ENCODE measurements around the gene NEK10.
A peak's percentile ranks its signal among the peaks of the same experiment; 100 is the strongest.

NEK10 gene

DNA sequence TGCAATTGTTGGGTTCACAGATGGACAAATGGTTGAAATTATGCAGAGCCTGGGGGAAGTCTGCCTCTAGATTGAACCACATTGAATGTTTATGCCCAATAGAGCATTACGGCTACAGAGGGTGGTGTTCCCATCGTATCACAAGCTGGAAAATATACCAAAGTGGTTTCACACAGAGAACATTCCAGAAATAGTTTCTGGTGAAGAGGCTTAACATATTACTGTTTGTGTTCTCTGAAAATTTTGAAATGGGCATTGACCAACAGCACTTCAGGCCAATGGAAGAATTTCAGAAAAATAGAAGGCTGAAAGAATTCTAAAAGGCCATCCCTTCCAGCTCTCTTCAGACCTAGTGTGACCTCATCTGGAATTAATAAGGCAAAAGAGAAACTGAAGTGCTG lies 203.9 kb downstream of the NEK10 start:
- DNase-seq: no peak

- no peak for DNase-seq
Observed at GRCh38 chr3:27160779-27161287, 208.3 kb downstream of the NEK10 start.

- no peak for DNase-seq
Observed at GRCh38 chr3:27160146-27160545, 209.0 kb downstream of the NEK10 start.

- DNase-seq: no peak
Observed at GRCh38 chr3:27147215-27147614, 222.0 kb downstream of the NEK10 start.

- no peak for DNase-seq
Observed at GRCh38 chr3:27146786-27147185, 222.4 kb downstream of the NEK10 start.

GRCh38 chr3:27145719-27146118 lies 223.5 kb downstream of the NEK10 start:
- DNase-seq: no peak

DNA sequence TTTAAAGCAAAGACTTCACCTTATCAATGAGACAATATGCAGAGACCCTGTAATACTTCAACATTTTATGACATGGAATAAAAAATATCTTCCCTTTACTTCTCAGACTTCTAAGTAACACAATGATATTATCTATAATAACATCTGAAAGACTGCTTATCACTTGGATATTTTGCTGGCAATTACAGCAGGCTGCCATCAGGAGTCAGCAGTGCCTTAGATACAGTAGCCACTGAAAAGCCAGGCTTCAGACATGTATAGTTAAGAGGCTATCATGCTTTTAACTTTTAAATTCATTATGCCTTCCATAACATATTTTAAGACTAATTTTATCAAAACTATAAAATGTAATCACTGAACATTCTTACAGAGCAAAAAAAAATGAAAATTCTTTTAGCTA lies 227.5 kb downstream of the NEK10 start:
- no peak for DNase-seq

GRCh38 chr3:27138562-27138961 lies 230.6 kb downstream of the NEK10 start:
- DNase-seq: no peak

DNA sequence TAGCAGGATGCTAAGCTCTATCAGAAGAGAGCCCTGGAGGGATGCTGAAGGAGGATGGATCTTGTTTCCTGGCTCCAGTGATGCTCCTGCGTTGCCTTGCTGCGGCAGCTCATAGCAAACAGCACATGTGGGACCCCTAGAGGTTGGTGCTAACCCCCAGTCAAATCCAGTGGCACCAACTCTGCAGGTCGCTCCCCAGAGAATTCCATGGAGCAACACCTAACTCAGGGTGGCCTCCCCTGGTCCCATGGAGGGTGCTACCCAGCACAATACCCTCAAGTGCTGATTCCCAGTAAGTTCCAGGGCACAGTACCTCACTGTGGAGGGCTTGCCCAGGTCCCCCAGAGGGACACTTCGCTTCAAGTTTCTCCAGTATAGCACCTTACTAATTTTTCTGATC lies 231.2 kb downstream of the NEK10 start:
- DNase-seq: no peak

DNA sequence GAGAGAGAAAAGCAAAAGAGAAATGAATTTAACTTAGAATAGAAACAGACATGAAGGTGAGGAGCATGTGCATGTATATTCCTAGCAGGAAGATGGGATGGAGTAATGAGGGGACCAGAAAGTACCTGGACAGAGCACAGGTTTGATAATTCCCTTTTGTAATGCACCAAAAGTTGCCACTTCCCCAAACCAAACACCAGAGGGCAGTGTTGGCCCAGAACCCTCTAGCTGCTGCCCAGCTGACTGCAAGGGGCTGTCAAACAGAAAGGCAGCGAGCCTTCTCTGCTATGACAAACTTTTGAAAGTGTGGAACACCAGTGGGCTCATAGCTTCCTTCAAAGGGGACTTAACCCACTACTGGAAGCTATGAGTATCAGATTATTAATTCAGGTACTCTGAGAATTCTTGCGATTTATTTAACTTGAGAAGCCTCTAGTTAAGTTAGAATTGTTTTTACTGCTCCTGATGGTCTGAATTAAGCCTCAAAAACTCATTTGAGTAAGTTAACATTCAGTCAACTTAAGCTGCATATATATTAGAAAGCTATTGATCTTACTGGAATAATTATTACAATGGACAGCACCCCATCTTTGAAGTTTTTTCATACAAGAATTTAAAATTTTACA lies 234.9 kb downstream of the NEK10 start:
- DNase-seq: peak; percentile 22 to 80

DNA sequence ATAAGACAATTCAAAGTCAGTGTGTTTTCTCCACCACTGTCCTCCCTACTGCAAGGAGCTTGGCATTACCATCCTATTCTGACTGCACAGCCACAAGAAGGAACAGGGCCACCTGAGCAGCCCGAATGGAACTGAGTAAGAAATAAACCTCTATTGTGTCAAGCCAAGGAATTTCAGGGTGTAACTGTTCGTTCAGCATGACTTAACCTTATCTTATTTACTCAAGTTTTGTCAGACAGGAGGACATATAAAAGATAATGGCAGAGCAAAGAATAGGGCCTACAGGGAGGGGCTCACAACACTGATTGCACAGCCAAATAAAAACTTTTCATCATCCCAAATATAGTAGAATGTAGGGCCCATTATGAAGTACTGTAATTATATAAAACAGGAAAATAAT lies 236.1 kb downstream of the NEK10 start:
- DNase-seq: no peak

DNA sequence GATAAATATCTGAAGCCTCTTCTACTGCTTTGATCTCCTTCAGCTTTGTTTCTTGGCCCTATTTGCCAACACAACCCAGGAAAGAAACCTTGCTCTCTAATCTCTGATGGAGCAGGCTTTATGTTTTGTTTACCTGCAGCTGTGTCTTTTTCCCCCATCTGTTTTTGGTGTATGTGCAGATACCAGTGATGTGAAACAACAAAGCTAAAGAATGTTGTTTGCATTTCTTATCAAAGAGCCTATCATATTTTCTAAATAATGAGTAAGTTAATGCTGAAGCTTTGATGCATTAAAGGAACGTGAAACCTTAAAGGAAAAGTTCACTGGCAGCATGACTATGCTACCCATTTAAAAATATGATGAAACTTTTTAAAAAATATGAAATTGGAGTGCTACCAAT lies 238.4 kb downstream of the NEK10 start:
- DNase-seq: no peak

DNA sequence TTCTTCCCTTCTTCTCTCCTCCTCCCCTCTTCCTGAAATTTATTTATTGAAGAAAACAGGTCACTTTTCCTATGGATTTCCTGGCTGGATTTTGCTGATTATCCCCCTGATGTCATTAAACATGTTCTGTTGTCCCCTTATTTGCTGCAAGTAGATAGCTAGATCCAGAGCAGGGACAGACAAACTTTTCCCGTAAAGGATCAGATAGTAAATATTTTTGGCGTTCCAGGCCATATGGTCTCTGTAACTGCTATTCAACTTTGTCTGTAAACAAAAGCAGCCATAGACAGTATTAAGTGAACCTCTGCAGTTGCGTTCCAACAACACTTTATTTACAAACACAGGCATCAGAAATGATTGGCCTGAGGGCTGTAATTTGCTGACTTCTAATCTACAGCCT lies 241.3 kb downstream of the NEK10 start:
- DNase-seq: no peak

GRCh38 chr3:27127195-27127594 lies 242.0 kb downstream of the NEK10 start:
- no peak for DNase-seq

DNA sequence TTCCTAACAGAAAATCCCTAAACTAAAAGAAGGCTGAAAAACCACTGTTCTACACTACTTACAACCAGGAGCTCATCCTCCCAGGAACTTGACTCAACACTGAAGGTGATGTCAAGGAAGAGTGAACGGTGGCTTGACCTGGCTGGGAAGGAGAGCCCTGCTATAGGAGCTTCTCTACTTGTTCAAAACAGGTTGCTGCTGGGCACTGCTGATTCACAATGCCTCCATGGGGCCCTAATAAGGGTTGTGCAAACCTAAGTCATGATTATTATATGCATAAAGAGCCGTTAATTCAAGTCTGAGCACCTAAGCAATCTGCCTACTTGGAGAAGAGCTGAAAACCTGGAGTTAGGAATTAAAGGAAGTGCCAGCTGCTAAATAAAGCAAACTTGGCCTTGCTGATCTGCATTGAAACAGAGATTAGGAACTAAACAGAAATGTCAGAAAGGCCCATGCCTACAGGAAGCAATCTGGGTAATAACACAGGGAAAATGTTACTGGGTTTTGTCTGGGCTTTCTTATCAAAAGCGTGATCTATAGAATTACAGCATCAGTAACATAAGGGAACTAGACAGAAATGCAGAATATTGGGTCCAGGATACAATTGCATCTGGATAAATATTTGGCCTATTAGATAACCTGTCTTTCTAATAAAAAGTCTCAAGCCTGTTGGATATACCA lies 243.2 kb downstream of the NEK10 start:
- DNase-seq: no peak

DNA sequence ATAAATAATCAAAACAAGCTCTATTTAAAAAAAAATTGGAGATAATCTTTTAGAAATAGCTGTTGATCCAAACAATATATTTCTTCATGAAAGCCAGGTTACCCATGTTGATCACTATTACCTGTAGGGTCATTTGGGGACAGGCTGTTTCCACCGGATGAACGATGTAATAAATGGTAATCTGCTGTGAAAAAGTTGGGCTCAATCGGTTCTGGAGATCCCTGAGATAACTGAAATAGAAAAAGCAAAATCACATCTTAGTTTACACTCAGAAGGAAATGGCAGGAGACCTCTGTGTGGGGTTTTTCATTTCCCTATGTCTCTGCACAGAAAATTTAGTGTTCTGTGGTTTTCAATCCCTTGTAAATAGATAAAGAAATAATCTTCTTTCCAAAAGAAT lies 249.5 kb downstream of the NEK10 start:
- DNase-seq: no peak

DNA sequence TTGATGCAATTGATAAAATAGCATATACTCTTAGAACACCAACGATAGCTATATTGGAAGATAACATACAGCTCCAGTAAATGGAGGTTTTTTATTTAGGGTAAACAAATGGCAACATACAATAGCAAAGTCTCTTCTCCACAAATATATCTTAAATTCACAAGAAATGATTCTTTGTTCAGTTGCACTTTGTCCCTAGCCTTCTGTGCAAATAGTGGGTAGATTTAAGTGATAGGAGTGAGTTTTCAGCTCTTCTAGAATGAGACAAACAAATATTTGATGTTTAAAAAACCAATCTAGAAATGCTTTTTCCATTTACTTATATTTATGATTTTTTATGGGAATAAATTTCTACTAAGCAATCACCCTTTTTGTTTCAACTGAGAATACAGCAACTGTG lies 253.8 kb downstream of the NEK10 start:
- DNase-seq: no peak

- no peak for DNase-seq
Observed at GRCh38 chr3:27114684-27115083, 254.5 kb downstream of the NEK10 start.

- DNase-seq: no peak
Observed at GRCh38 chr3:27114129-27114528, 255.1 kb downstream of the NEK10 start.

GRCh38 chr3:27110020-27110419 lies 259.2 kb downstream of the NEK10 start:
- no peak for DNase-seq

GRCh38 chr3:27108322-27108721 lies 260.9 kb downstream of the NEK10 start:
- no peak for DNase-seq

DNA sequence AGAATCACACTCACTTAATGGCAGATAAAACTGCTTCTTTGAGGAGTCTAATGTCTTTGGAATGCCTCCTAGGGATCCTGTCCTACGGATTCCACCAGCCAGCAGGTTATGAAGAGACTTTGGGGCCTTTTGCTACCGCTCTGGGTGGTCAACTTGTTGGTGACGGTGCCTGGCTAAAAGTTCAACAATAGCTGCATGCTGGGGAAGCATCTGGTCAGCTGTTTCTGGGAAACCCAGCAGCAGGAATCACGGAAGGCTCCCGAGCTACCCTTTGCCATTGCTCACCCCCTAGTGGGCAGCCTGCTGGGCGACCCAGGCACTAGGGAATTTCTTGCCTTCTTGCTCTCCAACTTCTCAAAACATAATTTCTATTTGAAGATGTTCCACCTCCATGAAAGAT lies 263.3 kb downstream of the NEK10 start:
- DNase-seq: no peak

DNA sequence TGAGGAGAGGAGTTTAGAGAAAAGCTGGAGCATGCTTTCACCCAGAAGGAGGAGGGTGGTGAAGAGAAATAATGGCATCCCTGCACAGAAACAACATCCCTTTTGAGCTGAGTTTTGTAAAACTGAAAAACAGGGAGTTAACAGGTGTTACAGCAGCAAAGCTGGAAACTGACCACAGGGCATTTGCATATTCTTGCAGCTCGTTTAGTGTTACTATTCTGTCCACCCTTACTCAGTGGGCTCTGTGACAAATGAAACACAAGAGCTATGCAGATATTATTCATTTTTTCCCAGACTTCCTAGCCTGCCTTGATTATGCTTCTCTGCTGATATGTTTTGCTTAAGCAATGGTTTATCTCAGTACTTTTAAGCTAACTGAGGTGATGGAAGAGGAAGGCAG lies 272.0 kb downstream of the NEK10 start:
- DNase-seq: no peak

- DNase-seq: no peak
Observed at GRCh38 chr3:27095553-27096222, 273.5 kb downstream of the NEK10 start.
